NCI-H526 (cell line): ENCODE results near the gene DUSP8.

Experiments
- DNase-seq, 2 experiments: peaks; one replicate each; lab custom pipeline; 2025; lab: John Stamatoyannopoulos, UW

The DUSP8 gene

DNA sequence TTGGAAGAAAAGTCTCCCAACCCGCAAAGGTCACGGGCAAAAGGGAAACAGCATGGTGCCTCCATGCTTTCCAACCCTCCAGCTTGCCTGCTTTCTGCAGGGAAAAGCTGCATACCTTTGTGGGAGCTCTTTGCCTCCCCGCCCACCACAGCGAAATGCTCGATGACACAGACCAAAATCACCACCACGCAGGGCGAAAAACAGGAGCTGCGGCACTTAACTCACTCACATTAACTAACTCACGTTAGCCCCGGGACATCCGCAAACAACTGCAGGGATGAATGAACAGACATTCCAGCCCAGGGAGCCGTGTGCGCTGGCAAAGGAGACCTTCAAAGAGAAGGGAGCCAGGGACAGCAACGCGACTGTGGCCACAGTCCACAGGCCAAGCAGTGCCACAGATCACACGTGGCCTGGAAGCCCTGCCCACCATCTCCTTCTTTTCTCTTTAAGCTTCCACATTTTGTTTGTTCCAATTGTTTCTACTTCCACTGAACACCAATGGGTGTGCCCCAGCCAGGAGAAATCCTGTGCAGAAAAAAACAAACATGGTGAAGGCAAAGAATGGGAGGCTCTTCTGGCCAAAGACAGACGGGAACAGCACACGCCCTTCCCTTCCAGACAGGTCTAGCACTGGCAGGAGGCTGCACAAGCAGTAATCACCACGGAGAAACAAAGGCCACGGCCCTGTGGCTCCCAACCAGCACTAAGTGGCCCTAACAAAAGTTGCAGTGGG, 39.3 kb downstream of the DUSP8 start:
- DNase-seq: no peak

DNA sequence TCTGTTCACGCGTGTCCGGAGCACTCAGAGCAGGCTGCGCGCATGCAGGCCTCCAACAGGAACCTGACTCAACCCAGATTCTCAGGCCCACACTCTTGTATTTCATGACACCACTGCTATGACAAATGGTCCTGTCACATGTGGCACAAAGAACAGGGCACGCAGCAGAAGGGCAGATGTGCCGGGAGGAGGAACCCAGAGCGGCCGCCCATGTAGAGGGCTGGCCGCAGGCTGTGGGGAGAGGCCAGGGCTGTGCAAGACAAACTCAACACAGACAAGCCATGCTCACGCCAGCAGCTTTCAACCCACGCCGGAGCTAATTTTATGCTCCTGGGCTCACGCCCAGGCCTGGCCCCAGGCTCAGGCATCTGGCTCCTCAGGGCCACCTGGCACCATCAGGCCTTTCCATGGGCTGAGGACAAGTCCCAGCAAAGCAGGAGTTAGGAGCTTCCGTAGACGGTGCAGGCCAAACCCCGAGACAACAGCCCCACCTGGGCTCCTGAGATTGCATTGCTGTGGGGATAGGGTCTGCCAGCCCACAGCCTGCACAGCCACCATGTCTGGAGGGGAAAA, 40.0 kb downstream of the DUSP8 start:
- DNase-seq: no peak

- DNase-seq: no peak
Observed at GRCh38 chr11:1531449-1532013, 40.5 kb downstream of the DUSP8 start.

DNA sequence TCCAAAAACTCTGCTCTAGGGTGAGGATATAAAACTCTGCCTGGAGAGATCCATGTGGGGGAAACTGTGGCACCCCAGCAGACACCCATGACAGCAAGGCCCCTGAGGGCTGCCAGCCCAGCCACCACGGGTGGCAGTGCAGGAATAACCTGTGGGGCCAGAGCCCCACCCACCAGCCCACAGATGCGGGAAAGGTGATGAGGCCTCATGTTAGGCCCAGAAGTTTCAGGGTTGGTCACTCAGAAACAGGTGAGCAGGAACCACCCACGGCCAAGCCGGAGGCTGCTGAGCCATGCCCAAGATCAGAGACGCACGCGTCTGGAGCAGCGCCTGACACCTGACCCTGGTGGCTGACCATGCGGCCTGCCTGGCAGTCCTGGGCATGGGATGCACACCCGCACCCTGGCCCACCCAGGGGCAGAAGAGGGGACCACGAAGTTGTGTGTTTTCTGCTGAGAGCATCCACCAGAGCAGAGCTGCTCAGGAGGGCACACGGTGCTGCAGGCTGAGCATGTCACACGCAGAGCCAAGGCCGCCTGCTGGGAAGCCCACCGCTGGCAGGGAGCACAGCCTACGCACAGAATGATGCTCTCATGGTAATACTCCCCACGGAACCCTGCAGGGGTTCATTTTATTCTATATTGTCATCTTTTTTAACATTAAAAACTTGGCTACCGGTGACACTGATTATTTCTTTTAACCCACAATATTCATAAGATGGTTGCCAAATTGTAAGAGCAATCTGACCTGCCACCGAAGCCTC, 41.2 kb downstream of the DUSP8 start:
- no peak for DNase-seq

GRCh38 chr11:1529774-1530173, 42.3 kb downstream of the DUSP8 start:
- DNase-seq: peak; percentile 52 to 72

GRCh38 chr11:1529286-1529685, 42.8 kb downstream of the DUSP8 start:
- no peak for DNase-seq

DNA sequence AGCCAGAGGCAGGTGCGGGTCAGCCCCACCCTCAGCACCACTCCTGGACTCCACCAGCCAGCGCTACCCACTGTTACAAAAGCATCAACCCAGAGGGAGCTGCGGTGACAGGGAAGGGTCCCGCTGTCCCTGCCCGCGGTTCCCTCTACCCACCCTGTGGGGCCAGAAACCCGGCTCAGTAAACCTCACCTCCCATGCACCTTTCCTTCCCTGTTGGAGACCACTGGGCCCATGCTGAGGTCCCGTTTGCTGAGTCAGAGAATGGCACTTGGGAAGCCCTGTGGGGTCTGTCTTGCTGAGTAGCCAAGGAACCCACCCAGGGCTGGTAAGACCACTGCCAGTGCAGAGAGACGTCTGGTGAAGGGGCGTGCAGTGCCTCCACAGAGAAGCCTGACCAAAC, 43.4 kb downstream of the DUSP8 start:
- DNase-seq: no peak

GRCh38 chr11:1526785-1527184, 45.3 kb downstream of the DUSP8 start:
- no peak for DNase-seq

GRCh38 chr11:1523779-1524178, 48.3 kb downstream of the DUSP8 start:
- DNase-seq: no peak

- no peak for DNase-seq
Observed at GRCh38 chr11:1523077-1523476, 49.0 kb downstream of the DUSP8 start.

DNA sequence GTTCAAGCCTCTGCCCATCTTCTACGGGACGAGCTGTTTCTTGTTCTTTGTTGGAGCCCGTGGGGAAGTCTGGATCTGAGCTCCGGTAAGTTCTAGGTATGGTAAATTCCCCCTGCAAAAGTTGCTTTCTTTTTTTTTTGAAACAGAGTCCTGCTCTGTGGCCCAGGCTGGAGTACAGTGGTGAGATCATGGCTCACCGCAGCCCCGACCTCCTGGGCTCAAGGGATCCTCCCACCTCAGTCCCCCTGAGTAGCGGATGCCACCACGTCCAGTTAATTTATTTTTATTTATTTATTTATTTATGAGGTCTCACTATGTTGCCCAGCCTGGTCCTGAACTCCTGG, 50.0 kb downstream of the DUSP8 start:
- DNase-seq: no peak

DNA sequence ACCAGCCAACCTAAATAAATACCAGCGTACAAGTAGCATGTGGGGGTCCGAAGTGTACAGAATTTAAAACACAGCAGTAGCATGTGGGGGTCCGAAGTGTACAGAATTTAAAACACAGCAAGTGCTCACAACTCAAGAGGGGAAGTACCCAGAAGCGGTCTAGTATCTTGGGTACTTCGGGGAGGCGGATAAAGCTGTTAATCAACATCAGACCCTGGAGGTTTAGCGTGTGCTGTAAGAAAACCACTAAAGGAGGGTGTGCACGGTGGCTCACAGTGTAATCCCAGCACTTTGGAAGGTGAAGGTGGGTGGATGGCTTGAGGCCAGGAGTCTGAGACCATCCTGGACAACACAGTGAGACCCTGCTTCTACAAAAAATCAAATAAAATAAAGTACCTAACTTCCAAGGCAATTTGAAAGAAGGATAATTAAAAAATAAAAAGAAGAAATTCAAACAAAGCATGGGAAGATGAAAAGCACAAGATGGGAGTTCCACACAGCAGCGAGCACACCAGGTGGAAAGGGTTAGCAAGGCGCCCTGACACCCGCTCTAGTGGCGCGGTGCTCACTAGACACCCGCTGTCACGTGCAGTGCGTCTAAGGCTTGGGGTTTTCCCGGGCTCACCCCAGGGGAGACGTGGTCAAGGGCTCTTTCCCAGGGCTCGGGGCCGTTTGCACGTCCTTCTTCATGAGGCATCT, 50.5 kb downstream of the DUSP8 start:
- DNase-seq: no peak

GRCh38 chr11:1520663-1521267, 51.3 kb downstream of the DUSP8 start:
- DNase-seq: no peak

- no peak for DNase-seq
Observed at GRCh38 chr11:1520209-1520662, 51.8 kb downstream of the DUSP8 start.

DNA sequence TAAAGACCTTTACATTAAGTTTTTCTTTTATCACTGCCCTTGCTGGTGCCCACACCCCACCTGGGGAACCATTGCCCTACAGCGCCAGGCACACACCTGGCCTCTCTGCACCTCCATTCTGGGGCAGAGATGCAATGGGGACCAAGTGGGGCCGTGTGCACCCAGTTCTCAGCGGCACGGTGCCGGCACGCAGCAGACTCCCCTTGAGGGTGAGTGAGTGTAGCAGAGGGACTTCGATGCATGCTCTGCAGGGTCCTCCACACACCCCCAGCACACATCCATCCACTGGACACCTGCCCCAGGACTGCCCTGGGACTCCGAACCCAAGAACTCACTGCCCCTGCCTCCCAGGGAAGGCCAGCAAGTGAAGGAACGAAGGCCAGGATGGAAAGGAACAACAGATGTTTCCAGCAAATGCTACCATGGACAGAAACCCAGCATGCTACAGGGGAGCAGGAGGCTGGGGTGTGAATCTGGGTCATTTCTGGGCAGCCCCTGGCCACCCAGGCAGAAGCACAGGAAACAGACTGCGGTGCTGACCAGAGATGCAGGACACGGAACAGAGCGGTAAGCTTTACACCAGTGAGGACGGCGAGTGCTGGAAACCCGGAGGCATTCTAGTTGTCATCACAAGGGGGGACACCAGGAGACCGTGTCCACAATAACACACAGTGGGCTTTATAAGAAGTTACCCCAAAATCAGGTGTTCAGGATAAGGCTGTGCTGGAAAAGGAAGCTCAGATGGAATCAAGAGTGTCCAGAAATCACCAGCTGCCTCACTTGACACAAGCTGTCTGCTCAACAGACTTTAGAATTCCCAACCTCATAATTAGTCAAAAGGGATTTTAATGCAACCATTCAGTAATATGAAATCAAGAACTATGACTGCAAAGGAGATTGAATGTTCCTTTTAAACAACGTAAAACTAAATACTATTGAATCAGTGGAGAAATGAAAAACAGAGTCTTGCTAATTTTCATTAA, 52.8 kb downstream of the DUSP8 start:
- DNase-seq: no peak

- DNase-seq: no peak
Observed at GRCh38 chr11:1518301-1518700, 53.8 kb downstream of the DUSP8 start.

- DNase-seq: no peak
Observed at GRCh38 chr11:1517117-1518005, 54.7 kb downstream of the DUSP8 start.

GRCh38 chr11:1516273-1517067, 55.6 kb downstream of the DUSP8 start:
- DNase-seq: peak in 1 of 2 experiments; percentile 68
